Spinal cord (tissue), 10 donors: ENCODE data around the gene SZT2. TPM values are rescaled to one million over a fixed set of nuclear protein-coding genes. Genes with fewer than 3 reads are reported as not detected.
A peak's percentile ranks its signal among the peaks of the same experiment; 100 is the strongest.
"Not testable (repeated sequence)": the region's sequence is repeated elsewhere in the genome, so short reads cannot be mapped to it uniquely, and the experiment has no call there.

Source experiments
- DNase-seq, 6 donors: peaks; one replicate each; pipeline versions ENCODE4 v3.0.0 to v3.0.0-alpha.2; 2013 to 2015; ENCODE audit warnings: low spot score in 6 of 6, low read depth in 4 of 6
- H3K27ac ChIP-seq: one replicate; pipeline ENCODE4 v1.5.1; 2013; ENCODE audit warnings: low read depth, low read length, control low read depth
- H3K27me3 ChIP-seq: one replicate; pipeline ENCODE4 v1.6.1; 2013; ENCODE audit warnings: low read length; ENCODE audit not compliant: control insufficient read depth, insufficient read depth
- H3K36me3 ChIP-seq: one replicate; pipeline ENCODE4 v1.6.1; 2013; ENCODE audit warnings: low read length; ENCODE audit not compliant: control insufficient read depth, insufficient read depth
- H3K4me1 ChIP-seq: one replicate; pipeline ENCODE4 v1.6.1; 2013; ENCODE audit warnings: low read length; ENCODE audit not compliant: control insufficient read depth, insufficient read depth
- H3K4me3 ChIP-seq: one replicate; pipeline ENCODE4 v1.5.1; 2013; ENCODE audit warnings: low read depth, low read length, control low read depth
- H3K9me3 ChIP-seq: one replicate; pipeline ENCODE4 v1.6.1; 2013; ENCODE audit warnings: low read length; ENCODE audit not compliant: control insufficient read depth, insufficient read depth
- WGBS: methylation state at CpG from one replicate; pipeline ENCODE4 v1.1.5; 2013; ENCODE audit warnings: missing lambda C conversion rate; ENCODE audit not compliant: insufficient coverage; 5-methylcytosine and 5-hydroxymethylcytosine counted together
- polyA plus RNA-seq, 2 donors: library from polyadenylated mRNA; unstranded; fragments of 120-200 nt; gene quantifications; one replicate each; pipeline ENCODE4 v1.2.1, GENCODE V29; 2013; ENCODE audit not compliant: insufficient read length in 2 of 2
- total RNA-seq, 2 donors: library from RNA; depleted of rRNA in 1 of 2; stranded (reverse); fragments of 120-200 nt in 1 of 2; fragments of >200 nt in 1 of 2; gene quantifications; one replicate each; pipeline versions ENCODE4 v1.2.3 to v1.2.4, GENCODE V29; 2013 to 2014
- donor health status: healthy.

Gene SZT2
- total and polyA plus RNA-seq, 4 donors, result 23.1 to 37.8 (median 27.7) TPM

DNA sequence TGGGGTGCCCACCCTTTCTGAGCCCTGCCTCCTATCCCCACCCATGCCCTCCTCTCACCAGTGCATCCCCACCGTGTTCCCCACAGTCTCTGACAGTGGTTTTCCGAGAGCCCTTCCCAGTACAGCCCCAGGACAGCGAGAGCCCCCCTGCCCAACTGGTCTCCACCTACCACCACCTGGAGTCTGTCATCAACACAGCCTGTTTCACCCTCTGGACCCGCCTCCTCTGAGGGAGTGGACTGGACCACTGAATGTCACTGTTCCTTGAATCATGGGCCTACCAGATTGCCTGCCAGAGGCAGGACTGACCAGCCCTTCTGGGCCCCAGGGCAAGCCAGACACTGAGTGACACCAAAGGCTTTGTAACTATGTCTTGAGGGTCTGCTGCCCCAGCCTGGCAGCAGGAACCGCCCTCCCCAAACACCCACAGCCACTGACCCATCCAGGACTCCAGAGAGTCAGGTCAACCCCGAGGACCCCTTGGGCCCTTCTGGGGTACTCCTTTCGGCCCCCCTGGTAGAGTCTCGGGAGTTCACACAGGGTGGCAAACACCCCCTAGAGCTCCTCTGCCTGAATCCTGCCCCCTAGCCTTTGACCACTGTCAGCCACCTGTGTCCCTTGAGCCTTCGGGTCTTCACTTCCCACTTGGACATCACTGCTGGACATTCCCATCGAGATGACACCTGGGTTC is 60.7 kb downstream of the SZT2 start:
- Histone ChIP-seq H3K36me3 (peaks cover 72% of the 10 kb centered on the region), H3K4me3 (no peak overlapping the region), H3K9me3 (no peaks in the 10 kb centered on the region), H3K27ac (no peak overlapping the region), H3K4me1 (peaks cover 33% of the 10 kb centered on the region), H3K27me3 (no peaks in the 10 kb centered on the region)
- DNase-seq, result no peak
- WGBS, result over 99% methylated on average over 10 of the region's 10 CpGs

- H3K27me3 ChIP-seq, result no peaks in the 10 kb centered on the region
- H3K36me3 ChIP-seq, result peaks cover 65% of the 10 kb centered on the region
- 86% methylated on average over 12 of the region's 12 CpGs for WGBS
- peaks cover 33% of the 10 kb centered on the region for H3K4me1 ChIP-seq
- H3K4me3 ChIP-seq, result no peak overlapping the region
- H3K27ac ChIP-seq, result no peak overlapping the region
- no peaks in the 10 kb centered on the region for H3K9me3 ChIP-seq
- no peak for DNase-seq
These were observed 61.5 kb downstream of the SZT2 start for GRCh38 chr1:43451157-43451591.

DNA sequence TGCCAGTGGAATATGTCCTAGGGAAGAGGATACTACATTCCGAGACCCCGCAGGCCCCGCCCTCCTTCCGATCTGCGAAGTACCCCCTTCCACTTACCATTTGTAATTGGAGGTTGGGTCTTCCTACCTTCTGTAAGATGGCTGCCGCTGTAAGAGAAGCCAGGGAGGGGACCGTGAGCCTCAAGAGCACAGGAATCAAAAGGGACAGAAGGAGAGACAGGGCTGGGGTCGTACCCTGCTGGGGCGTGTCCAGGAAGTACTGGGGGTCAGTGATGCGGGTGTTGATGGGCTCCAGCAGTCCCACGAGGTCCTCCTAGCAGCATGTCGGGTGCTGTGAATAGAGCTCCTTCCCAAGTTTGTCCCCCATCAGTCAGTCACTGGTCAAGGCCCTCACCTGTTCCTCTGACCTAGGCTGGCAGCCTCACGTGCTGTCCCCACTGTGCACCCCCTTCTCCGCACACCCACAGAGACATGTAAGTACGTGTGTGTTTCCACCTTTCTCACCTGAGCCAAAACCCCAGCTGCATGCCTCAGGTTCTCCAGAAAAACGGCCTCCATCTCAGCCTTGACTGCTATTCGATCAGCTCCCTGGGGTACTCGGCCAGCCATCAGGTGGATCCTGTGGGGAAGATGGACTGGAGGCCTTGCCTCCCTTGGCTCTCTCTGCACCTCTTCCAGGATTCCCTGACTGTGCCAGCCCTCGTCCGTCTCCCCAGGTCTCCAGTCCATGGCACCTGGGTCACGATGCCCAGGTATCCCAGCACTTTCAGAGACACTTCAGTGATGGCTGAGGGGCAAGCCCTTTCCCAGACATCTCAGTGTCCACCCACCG is 62.2 kb downstream of the SZT2 start:
- H3K9me3 ChIP-seq, result no peaks in the 10 kb centered on the region
- H3K27ac ChIP-seq, result no peak overlapping the region
- no peaks in the 10 kb centered on the region for H3K27me3 ChIP-seq
- H3K4me1 ChIP-seq, result peaks cover 33% of the 10 kb centered on the region
- H3K36me3 ChIP-seq, result peaks cover 57% of the 10 kb centered on the region
- WGBS, result 92% methylated on average over 15 of the region's 22 CpGs
- H3K4me3 ChIP-seq, result no peak overlapping the region
- no peak for DNase-seq

GRCh38 chr1:43452789-43453441 is 63.2 kb downstream of the SZT2 start:
- WGBS, result 28% methylated on average over 6 of the region's 10 CpGs
- Histone ChIP-seq H3K4me3 (peak overlapping the region; percentile 68), H3K27ac (peak overlapping the region; percentile 89), H3K36me3 (peaks cover 47% of the 10 kb centered on the region), H3K4me1 (peaks cover 31% of the 10 kb centered on the region), H3K9me3 (no peaks in the 10 kb centered on the region), H3K27me3 (no peaks in the 10 kb centered on the region)
- peak in 2 of 6 donors; percentile 54 to 74 for DNase-seq

DNA sequence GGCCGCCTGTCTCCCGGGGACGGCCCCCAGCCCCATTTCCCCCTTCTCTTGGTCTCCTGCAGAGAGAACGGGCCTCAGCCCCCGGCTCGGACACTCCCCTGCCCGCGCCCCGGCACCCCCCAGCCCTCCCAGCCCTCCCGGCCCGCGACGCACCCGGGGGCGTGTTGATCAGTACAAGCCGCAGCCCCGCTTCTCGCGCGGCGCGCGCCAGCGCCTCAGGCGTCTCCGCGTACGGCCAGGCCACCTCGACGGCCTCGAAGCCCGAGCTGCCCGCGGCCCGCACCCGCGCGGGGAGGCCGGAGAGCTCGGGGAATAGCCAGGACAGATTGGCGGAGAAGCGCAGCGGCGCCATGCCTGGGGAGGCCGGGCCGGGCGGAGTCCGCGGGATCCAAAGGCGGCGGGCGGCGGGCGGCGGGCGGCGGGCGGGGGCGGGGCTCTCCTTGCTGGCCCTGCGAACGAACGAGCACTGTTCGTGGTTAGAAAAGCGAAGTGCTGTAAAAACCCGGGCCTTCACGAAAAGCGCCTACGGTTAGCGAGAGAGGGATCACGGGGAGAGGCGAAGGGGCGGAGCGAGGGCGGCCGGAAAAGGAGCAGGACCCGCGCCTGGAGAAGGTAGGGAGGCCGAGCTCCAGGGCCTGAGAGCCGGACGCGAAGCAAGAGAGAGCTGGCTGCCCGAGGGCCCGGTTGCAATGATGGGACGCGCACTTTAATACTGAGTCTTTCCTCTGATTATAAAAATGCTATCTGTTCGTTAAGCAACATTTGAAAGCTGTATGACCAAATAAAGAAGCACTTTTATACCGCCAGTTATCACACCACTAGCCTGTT is 64.0 kb downstream of the SZT2 start, which contains the start of gene HYI:
Gene HYI, minus strand, starts transcription at position 490 of the 828 bp plus-strand sequence. Its CDS starts 138 bp downstream, at position 352.
- DNase-seq, result peak; percentile 47 to 97 (median 73)
- no peaks in the 10 kb centered on the region for H3K9me3 ChIP-seq
- H3K36me3 ChIP-seq, result peaks cover 40% of the 10 kb centered on the region
- no peaks in the 10 kb centered on the region for H3K27me3 ChIP-seq
- under 1% methylated on average over 67 of the region's 87 CpGs for WGBS
- peak within 1 kb of the TSS; percentile 68 for H3K4me3 ChIP-seq
- H3K4me1 ChIP-seq, result peaks cover 26% of the 10 kb centered on the region
- peak within 1 kb of the TSS; percentile 89 for H3K27ac ChIP-seq

GRCh38 chr1:43454270-43455011 is 64.7 kb downstream of the SZT2 start:
- peak overlapping the region; percentile 68 for H3K4me3 ChIP-seq
- H3K27me3 ChIP-seq, result no peaks in the 10 kb centered on the region
- H3K36me3 ChIP-seq, result peaks cover 32% of the 10 kb centered on the region
- peak overlapping the region; percentile 89 for H3K27ac ChIP-seq
- WGBS, result 15% methylated on average over 17 of the region's 19 CpGs
- H3K4me1 ChIP-seq, result peaks cover 26% of the 10 kb centered on the region
- no peaks in the 10 kb centered on the region for H3K9me3 ChIP-seq
- peak; percentile 50 to 96 (median 72) for DNase-seq

- peak overlapping the region; percentile 89 for H3K27ac ChIP-seq
- WGBS, result 63% methylated on average over 2 of the region's 7 CpGs
These were observed 65.7 kb downstream of the SZT2 start for GRCh38 chr1:43455213-43455889.

DNA sequence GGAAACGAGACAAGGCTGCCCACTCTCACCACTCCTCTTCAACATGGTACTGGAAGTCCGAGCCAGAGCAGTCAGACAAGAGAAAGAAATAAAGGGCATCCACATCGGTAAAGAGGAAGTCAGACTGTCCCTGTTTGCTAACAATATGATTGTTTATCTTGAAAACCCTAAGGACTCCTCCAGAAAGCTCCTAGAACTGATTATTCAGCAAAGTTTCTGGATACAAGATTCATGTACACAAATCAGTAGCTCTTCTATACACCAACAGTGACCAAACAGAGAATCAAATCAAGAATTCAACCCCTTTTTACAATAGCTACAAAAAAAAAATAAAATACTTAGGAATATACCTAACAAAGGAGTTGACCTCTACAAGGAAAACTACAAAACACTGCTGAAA is 68.7 kb downstream of the SZT2 start:
- H3K27ac ChIP-seq, DNase-seq, H3K4me3 ChIP-seq, H3K4me1 ChIP-seq, H3K36me3 ChIP-seq, H3K27me3 ChIP-seq, H3K9me3 ChIP-seq: not testable (repeated sequence)
- WGBS, result no CpG with 5 or more reads among the region's 3 CpGs

More at GRCh38 chr1:43455213-43455889, 65.7 kb downstream of the SZT2 start:
- Histone ChIP-seq H3K4me3 (no peak overlapping the region), H3K27me3 (no peaks in the 10 kb centered on the region), H3K9me3 (no peaks in the 10 kb centered on the region), H3K4me1 (peaks cover 26% of the 10 kb centered on the region), H3K36me3 (peaks cover 23% of the 10 kb centered on the region)
- DNase-seq, result peak in 1 of 6 donors; percentile 36
